Putamen (tissue), 1 donor: ENCODE measurements around the gene POLR2E.

ENCODE experiments used
- DNase-seq: peaks from one replicate; pipeline ENCODE4 v3.0.0-alpha.2; 2016; ENCODE audit warnings: low spot score

POLR2E gene

GRCh38 chr19:1093811-1094553, 1.2 kb downstream of the POLR2E start:
- DNase-seq = no peak

DNA sequence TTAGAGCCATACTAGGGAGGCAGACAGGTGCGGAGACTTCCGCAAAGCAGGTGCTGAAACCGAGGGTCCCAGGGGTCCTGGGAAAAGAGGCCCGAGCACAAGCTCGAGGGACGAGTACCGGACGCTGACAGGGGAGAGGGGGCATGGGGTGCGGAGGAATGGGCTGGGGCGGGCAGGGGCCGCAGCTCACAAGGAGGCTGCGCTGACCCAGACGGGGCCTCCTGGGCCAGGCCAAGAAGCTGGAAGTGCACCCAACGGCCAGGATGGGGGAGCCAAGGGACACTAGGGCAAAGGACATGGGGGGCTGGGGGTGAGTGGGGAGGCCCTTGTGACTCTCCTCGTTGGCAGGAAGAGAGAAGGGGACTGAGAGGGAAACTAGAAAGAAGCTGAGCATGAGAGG, 1.8 kb downstream of the POLR2E start:
- DNase-seq = no peak

- DNase-seq = no peak
Measured at GRCh38 chr19:1091544-1092175, 3.5 kb downstream of the POLR2E start.

- no peak for DNase-seq
Measured at GRCh38 chr19:1090731-1091543, 4.2 kb downstream of the POLR2E start.

- DNase-seq = no peak
Measured at GRCh38 chr19:1089891-1090290, 5.3 kb downstream of the POLR2E start.

DNA sequence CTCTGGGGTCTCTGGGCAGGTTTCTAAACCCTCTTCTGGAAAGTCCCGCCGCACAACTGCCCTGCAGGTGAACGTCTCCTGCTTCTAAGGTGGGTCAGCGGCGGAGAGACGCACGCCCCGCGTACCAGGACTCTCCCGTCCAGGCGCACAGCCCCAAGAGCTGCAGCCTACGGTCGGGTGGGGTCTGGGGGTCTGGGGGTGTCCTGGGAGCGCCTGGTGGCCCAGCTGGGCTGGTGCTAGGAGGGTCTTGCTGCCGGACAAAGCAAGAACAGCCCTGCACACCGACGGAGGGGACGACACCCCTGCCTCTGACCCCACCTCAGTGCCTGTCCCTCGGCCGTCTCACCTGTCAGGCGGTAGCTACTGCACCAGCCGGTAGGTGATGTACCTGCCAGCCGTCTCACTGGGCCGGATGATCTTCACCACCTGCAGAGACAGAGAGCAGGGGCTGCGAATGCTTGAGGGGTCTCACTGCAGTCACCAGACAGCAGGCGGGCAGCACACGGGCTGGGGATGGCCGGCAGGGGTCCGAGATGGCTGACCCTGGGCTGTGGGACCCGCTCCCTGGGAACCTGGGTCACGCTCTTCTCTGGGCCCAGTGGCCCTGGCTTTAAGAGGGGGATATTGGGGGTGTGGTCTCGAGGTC, 5.9 kb downstream of the POLR2E start:
- DNase-seq = no peak

DNA sequence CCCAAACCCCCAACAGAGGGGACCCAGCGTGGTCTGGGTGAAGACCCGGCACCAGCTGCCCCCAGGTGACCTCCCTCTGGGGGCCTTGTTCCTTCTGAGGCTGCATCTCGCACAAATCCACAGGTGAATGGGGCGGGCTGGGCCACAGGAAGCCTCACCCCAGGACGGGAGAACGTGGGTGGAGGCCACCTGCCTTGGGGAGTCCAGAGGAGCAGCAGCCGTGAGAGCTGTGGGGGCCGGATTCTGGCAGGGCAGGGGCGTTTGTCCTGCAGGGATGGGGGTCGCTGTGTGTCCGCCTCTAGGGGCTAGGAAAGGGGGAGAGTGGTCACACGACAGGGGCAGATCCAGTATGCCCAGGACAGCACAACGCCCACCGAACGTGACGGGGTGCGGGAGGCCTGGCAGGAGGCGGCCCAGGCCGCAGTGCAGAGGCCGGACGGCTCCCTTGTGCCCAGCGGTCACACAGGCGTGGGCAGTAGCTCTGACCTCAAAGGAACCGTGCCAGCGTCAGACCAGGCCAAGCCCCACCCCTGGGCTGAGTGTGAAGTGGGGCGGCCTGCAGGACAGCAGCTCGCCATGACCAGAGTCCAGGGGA, 6.7 kb downstream of the POLR2E start:
- no peak for DNase-seq

DNA sequence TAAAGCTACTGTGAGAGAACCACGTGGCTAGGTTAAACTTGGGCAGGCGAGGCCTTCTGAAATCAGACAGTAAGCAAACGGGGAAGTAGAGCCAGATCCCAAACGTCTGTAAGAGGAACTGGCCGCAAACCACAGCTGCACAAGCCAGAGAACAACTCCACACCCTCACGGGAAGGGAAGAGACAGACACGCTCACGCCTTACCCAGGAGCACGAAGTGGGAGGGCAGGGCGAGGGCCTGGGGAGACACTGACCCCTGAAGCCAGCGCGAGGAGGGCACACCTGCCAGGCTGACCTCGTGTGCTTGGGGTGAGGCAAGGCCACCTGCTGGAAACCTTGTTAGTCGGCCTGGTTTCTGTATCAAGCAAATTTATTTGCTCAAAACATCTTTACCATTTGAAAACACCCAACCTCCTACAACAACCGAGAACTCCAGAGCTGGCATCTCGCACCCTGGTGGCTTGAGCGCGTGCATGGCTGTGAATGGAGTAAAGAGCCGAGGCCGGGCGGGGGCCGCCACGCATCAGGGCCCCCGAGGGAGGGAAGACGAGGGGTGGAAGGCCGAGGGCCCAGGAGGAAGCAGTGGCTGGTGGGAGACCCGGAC, 7.3 kb downstream of the POLR2E start:
- peak; percentile 37 for DNase-seq

DNA sequence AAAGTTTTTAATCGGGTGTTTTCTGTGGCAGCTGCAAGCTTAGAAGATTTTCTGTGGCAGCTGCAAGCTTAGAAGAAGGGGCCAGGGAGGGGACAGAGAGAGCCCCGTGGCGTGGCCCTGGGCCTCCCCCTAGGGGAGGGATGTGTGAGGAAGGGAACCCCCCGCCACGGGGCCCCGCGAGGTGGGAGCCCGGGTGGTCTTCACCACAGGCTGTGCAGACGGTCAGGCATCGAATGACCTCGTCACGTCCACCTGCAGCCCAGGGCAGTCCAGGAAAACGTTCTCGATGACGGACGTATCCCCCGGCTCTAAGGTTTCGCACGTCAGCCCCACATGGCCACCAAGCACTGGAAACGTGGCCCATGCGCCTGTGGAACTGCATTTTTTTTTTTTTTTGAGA, 8.6 kb downstream of the POLR2E start:
- DNase-seq = no peak

GRCh38 chr19:1085676-1086442, 9.3 kb downstream of the POLR2E start:
- DNase-seq = no peak

GRCh38 chr19:1085053-1085658, 10.0 kb downstream of the POLR2E start:
- no peak for DNase-seq

- DNase-seq = no peak
Measured at GRCh38 chr19:1084024-1084868, 10.9 kb downstream of the POLR2E start.

GRCh38 chr19:1082928-1083816, 12.0 kb downstream of the POLR2E start:
- no peak for DNase-seq

DNA sequence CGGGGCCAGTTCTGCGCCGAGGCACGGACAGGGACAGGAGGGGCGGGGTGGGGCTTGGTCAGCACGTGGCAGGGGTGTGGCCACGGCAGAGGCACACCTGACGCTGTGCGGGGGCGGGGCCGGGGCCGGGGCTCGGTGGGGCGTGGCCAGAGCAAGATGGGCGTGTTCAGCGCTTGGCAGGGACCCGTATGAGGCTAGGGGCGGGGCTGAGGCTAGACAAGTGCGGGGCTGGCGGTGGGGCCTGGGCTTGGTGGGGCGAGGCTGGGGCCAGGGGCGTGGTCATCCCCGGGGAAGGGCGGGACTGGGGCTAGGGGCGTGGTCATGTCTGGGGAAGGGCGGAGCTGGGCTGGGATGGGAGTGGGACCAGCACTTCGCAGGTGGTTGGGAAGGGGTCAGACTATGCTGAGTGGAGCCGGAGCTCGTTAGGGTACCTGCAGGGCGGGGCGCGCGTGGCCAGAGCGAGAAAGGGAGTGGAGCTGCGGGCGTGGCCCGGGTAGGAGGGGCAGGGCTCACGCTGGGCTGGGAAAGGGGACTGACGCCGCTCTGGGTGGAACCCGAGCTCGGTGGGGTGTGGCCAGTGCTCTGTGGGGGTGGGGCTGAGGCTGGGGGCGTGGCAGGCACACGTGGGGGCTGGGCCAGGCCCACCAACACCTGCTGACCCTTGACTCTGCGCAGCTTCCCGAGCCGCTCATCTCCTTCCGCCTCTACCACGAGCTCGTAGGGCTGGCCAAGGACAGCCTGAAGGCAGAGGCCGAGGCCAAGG, 12.8 kb downstream of the POLR2E start:
- DNase-seq = no peak

DNA sequence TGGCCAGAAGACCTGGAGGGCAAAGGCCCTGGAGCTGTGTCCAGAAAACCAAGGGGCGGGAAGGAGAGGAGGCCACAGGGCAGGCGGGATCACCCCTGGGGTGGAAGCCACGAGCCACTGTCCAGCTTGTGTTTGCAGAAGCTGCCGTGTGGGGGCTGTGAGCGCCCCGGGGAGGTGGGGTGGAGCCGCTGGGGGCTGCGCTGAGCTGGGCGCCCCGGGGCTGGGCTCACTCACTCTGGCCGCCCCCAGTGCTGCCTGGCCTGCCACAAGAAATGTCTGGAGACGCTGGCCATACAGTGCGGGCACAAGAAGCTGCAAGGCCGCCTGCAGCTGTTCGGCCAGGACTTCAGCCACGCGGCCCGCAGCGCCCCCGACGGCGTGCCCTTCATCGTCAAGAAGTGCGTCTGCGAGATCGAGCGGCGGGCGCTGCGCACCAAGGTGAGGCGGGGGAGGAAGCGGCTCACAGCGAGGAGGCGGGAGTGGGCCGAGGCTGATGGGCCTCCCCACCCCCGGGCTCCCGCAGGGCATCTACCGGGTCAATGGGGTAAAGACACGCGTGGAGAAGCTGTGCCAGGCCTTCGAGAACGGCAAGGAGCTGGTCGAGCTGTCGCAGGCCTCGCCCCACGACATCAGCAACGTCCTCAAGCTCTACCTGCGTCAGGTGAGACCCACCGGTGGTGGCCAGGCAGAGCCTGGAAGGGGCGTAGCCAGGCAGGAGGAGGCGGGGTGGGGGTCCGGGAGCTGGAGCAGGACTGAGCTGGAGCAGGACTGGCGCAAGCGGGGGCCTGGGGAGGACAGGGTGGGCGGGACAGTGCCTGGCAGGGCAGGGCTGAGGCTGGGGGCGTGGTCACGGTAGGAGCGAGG, 13.6 kb downstream of the POLR2E start:
- no peak for DNase-seq

GRCh38 chr19:1080360-1081161, 14.6 kb downstream of the POLR2E start:
- DNase-seq = no peak
